Ishikawa (cell line): Measurements from ENCODE around the gene NBEAL2.

Source experiments
- CEBPB ChIP-seq: IDR thresholded peaks from 2 replicates; pipeline ENCODE4 v1.6.1; 2012
- EP300 ChIP-seq: IDR thresholded peaks from 2 replicates; pipeline ENCODE4 v1.6.1; 2012; ENCODE audit warnings: borderline replicate concordance
- MAX ChIP-seq: IDR thresholded peaks from 2 replicates; pipeline ENCODE4 v1.6.1; 2012
- NFIC ChIP-seq: IDR thresholded peaks from 2 replicates; pipeline ENCODE4 v1.6.1; 2012
- REST ChIP-seq: IDR thresholded peaks from 2 replicates; pipeline ENCODE4 v1.6.1; 2012; ENCODE audit warnings: low read depth, mild to moderate bottlenecking
- TAF1 ChIP-seq: IDR thresholded peaks from 2 replicates; pipeline ENCODE4 v1.6.1; 2012; ENCODE audit warnings: low read depth, mild to moderate bottlenecking
- YY1 ChIP-seq: IDR thresholded peaks from 2 replicates; pipeline ENCODE4 v1.6.1; 2012; ENCODE audit warnings: low read depth
- ZBTB7A ChIP-seq: IDR thresholded peaks from 2 replicates; pipeline ENCODE4 v1.6.1; 2012; ENCODE audit warnings: low read depth

GRCh38 chr3:46952813-46953212 lies 26.7 kb upstream of the NBEAL2 start:
- TF ChIP-seq CEBPB: no peak
- no peak for TF ChIP-seq REST
- no peak for TF ChIP-seq MAX
- TF ChIP-seq EP300: no peak
- TF ChIP-seq YY1: no peak
- no peak for TF ChIP-seq TAF1
- TF ChIP-seq ZBTB7A: no peak
- TF ChIP-seq NFIC: no peak
